GM19395 (cell line): ENCODE data around the gene PACRG.

Experiments used
- ATAC-seq: cut with Tn5 transposase; IDR thresholded peaks from one replicate; pipeline ENCODE4 v1.9.1; 2021; ENCODE audit warnings: mild to moderate bottlenecking, moderate library complexity; ENCODE audit not compliant: unreplicated experiment

PACRG gene

DNA sequence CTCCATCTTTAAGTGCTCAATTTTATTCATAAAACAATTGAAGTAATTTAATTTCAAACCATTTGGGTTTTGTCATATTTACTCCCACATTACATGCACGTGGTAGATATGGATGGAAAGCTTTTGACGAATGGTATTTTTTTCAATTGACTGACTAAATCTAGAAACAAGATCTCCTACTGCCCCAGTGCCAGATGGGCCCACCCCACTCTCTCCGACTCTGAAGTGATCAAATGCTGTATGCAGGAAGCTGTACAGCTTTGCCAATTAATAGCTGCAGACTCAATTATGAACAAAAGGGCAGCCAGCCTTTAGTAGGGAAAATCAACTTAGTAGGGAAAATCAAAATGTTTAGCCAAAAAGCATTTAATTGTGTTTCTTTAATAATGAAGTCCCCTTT, 46.2 kb downstream of the PACRG start:
- no peak for ATAC-seq

- ATAC-seq, result no peak
Measured at GRCh38 chr6:162777091-162777490, 49.3 kb downstream of the PACRG start.

GRCh38 chr6:162778603-162779002, 50.8 kb downstream of the PACRG start:
- no peak for ATAC-seq

- ATAC-seq, result no peak
Measured at GRCh38 chr6:162785632-162786242, 58.0 kb downstream of the PACRG start.

DNA sequence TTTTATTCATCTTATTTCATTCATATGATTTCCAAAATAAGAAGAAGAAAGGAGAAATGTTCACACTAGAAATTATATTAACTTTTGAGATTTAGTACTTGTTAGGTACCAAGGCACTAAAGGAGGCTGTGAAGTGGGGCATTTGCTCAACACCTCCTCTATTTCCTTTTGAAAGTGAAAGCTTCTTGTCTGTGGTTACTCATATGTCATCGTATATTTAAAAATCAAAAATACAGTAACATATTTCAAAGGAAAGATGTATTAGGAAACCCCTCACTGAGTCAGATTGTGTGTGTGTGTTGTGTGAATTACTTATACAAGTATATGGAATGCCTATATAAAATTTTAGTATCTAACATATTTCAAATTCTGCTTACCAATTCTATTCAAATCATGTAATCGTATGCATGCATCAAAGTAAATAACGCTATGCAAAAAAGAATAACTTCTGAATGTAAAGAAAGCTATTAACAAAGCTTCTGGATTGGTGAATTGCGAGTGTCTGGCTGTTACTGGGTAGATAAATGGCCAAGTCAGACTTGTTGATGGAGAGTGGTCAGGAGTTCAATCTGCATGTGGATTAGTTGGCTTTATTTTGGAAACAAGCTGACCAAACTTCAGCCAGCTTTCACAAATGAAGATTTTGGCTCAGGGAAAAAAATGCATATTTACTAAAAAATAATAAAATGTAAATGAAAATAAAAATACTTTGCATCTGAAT, 70.9 kb downstream of the PACRG start:
- no peak for ATAC-seq

DNA sequence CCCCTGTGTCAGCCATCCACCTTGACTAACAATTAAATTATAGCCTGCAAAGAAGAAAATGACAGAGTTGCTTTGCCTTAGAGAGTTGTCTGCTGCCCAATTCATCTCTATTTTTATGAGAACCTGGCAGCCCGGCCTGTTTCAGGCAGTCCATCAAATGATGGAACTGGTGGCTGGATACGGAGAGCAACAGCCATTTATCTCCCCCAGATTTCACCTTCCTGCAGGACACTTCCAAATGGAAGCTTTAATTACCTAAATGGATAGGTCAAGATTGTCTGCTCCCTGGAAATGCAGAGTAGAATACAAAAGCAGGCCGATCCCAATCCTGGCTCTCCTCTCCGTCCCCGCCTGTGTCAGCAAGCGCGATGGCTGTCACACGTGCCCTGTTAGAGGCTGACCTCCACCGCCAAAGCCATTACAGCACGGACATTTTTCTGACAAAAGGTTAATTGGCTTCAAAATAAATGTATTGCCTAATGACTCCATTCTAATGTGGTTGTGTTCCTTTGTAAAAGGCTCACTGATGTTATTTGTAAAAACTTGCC, 86.7 kb downstream of the PACRG start:
- ATAC-seq, result no peak

DNA sequence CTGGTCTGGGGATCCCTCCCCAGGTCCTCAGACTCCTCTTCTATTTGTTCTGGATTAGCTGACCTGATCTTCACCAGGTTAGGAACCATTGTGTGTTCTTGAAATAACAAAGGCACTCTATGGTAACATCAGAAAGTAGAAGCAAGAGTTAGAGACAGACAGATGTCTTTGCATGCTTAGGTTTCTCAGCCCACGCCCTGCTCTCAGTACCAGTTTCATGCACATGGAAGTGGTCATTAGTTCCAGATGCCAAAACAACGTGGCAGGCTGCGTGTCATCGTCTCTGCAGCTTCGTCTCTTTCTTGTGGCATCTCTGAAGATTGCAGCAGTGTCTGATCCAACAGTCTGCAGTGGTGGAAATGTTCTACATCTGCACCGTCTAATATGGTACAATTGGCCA, 89.4 kb downstream of the PACRG start:
- ATAC-seq, result no peak

DNA sequence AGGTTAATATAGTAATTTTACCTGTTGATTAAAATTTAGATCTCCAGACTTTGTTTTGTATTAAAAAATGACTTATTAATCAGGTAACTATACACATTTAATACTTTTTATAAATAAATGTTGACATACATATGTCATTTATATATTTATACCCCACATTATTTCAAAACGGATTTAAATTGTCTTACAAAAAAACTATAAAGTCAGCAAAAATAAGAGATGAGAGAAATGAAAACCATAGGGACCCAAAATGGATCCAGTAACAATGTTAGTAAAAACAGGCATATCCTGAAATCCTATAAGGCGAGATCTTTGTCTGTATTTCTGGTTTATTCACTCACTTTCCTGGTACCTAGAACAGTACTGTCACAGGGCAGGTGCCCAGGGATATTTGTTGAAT, 91.5 kb downstream of the PACRG start:
- no peak for ATAC-seq

- no peak for ATAC-seq
Measured at GRCh38 chr6:162821102-162821501, 93.3 kb downstream of the PACRG start.

GRCh38 chr6:162825597-162825996, 97.8 kb downstream of the PACRG start:
- ATAC-seq, result no peak

DNA sequence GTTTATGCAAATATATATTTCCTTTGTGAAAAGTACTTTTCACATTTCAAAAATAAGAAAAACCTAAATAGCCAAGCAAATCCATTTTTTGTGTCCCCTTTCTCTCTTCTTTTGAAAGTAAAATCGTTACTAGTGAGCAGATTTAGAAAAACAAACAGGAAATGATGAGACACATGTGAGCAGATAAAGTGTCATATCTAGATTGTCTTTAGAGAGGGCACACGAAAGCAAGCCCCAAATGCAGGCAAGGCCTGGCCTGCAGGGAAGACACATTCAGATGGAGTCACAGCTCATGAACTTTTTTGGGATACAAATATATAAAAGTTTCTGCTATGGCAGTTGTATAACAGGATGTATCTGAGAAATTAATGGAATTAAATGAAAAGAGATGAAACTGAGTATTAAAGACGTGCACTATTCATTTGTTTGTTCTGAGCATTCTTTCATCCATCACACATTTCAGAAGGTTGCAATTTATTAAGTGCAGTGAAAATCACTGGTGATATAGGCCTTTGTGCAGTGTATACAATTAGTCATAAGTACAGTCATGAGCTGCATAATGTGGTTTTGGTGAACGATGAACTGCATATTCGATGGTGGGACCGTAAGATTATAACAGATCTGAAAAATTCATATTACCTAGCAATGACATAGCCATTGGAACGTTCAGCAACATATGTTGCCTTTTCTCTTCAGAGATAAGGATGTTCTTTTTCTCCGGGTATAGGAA, 101.4 kb downstream of the PACRG start:
- no peak for ATAC-seq

GRCh38 chr6:162833776-162834175, 106.0 kb downstream of the PACRG start:
- no peak for ATAC-seq

DNA sequence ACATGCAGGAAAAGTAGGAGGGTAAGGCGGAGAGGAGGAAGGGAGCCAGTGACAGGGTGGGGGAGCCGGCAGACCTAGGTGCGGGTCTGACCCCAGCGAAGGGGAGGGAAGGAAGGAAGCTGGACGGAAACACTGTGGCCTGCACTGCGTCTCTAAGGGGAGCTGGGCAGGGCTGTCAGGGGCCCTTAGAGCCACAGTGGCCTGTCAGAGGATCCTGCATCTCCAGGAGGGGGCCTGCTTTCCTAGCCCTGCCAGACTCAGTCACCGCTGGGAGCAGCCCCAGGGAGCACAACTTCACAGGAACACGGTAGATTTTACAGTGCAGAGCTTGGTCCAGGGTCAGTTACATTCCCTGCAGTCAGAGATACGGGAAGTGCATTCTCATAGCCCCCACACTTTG, 118.2 kb downstream of the PACRG start:
- ATAC-seq, result no peak

DNA sequence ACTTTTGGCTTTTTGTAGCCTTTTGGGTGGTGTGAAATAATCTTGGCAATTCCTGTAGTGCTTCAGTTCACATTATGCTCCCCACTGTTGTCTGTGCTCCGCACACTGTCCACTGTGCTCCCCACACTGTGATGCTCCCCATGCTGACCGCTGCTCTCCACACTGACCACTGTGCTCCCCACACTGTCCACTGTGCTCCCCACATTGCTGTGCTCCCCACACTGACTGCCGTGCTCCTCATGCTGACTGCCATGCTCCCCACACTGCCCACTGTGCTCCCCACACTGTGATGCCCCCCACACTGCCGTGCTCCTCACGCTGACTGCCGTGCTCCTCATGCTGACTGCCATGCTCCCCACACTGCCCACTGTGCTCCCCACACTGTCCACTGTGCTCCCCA, 118.9 kb downstream of the PACRG start:
- no peak for ATAC-seq

DNA sequence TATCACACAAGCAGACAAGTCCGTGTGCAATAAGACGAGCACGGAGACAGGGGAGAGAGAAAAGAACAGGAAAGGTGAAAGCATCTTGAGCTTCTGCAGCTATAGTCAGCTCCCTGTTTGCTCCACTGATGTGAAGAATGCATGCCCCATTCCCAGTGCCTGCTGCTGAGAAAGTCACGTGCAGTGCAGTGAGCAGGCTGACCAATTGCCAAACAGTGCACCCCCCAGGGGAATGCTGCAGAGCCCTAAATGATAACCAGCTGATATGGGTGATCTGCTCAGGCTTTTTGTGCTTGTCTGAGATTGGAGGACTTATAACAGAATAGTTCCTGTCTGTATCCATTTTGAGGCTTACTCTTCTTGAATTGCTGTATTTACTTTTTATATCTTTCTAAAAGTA, 121.5 kb downstream of the PACRG start:
- ATAC-seq, result no peak

- no peak for ATAC-seq
Measured at GRCh38 chr6:162852192-162852591, 124.4 kb downstream of the PACRG start.

- ATAC-seq, result no peak
Measured at GRCh38 chr6:162852840-162853577, 125.2 kb downstream of the PACRG start.

- no peak for ATAC-seq
Measured at GRCh38 chr6:162854228-162854627, 126.5 kb downstream of the PACRG start.

DNA sequence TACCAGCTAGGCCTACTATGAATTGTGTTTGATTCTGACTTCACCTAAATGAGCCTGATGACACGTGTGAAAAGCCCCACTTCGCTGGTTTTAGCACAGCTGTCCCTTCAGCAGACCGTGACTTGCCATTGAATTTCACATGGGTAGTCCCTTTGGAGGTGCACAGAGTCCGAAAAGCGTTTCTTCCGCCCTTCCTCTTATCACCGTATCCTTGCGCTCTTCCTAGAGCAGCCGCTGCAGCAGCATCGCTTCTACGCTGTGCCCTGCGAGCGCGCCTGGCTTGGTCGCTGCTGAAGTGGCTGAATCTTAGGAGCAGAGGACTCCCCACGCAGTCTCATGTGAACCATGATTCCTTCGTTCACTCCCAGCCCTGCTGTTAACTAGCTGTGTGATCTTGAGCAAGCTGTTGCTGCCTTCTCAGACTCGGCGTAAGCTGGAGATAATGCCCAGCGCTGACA, 127.0 kb downstream of the PACRG start:
- ATAC-seq, result no peak

DNA sequence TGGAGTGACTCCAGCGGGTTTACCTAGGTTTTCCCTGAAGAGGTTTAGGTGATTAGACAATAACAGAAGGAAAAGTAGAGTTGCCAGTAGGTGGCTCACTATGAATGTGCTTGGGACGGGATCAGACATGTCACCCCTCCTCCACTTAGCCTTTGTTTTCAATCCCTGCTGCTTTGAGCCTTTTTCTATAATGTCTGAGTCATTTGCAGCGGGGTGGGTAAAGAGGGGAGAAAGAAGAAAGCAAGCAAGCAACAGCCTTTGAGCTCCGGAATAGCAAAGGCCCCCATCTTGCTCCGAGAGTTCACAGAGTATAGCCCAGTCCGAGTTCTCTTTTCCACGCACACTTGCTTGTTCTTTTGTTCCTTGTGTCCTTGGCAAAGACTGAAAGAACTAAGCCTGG, 129.1 kb downstream of the PACRG start:
- no peak for ATAC-seq

GRCh38 chr6:162857326-162857725, 129.6 kb downstream of the PACRG start:
- no peak for ATAC-seq
